ENCODE measurements around the gene LYPD6B.

LYPD6B gene

DNA sequence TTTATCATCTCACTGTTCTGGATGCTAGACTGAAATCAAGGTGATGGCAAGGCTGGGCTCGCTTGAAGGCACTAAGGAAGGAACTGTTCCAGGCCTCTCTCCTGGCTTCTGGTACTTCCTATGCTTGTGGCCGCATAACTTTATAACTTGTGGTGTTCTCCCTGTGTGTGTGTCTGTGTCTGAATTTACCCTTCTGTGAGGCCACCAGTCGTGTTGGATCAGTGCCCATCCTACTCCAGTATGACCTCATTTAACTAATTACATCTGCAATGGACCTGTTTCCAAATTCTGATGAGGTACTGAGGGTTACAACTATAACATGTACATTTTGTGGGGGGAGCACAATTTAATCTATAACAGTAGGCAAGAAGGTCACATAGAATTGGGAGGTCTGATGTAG, 41.6 kb downstream of the LYPD6B start:
- Histone ChIP-seq H3K27ac (ENCODE audit: low read depth, low read length, poor library complexity, severe bottlenecking) (no peak overlapping the region), H3K79me2 (ENCODE audit: insufficient read depth, low read length) (no peaks in the 10 kb centered on the region), H4K20me1 (ENCODE audit: insufficient read depth, low read length) (no peaks in the 10 kb centered on the region), H3K27me3 (ENCODE audit: insufficient read depth, low read length) (no peaks in the 10 kb centered on the region), H3K4me1 (ENCODE audit: insufficient read depth, low read length, severe bottlenecking) (no peaks in the 10 kb centered on the region), H3K4me2 (ENCODE audit: low read length) (no peak overlapping the region), H3F3A (ENCODE audit: insufficient read depth, low read length) (no peaks in the 10 kb centered on the region), H3K4me3 (ENCODE audit: low read depth, low read length, poor library complexity, severe bottlenecking) (no peak overlapping the region), H3K36me3 (ENCODE audit: insufficient read depth, low read length) (no peaks in the 10 kb centered on the region), H3K9me2 (ENCODE audit: low read depth, low read length) (no peaks in the 10 kb centered on the region), H3K9me3 (ENCODE audit: low read length) (no peaks in the 10 kb centered on the region), H3K9ac (ENCODE audit: low read length) (no peak overlapping the region), H2AFZ (ENCODE audit: low read length) (no peak overlapping the region)
- TF ChIP-seq CTCF (IDR thresholded peaks at IDR 0.05; ENCODE audit: low read length): no peak
- TF ChIP-seq EZH2 (IDR thresholded peaks at IDR 0.05; ENCODE audit: borderline replicate concordance, low read length): no peak

- no peaks in the 10 kb centered on the region for H3K27me3 ChIP-seq (ENCODE audit: insufficient read depth, low read length)
- H3F3A ChIP-seq (ENCODE audit: insufficient read depth, low read length): no peaks in the 10 kb centered on the region
- H3K9ac ChIP-seq (ENCODE audit: low read length): no peak overlapping the region
- H4K20me1 ChIP-seq (ENCODE audit: insufficient read depth, low read length): no peaks in the 10 kb centered on the region
- no peaks in the 10 kb centered on the region for H3K36me3 ChIP-seq (ENCODE audit: insufficient read depth, low read length)
- H3K4me2 ChIP-seq (ENCODE audit: low read length): no peak overlapping the region
- H3K4me1 ChIP-seq (ENCODE audit: insufficient read depth, low read length, severe bottlenecking): no peaks in the 10 kb centered on the region
- no peak overlapping the region for H3K4me3 ChIP-seq (ENCODE audit: low read depth, low read length, poor library complexity, severe bottlenecking)
- no peak overlapping the region for H2AFZ ChIP-seq (ENCODE audit: low read length)
- no peaks in the 10 kb centered on the region for H3K79me2 ChIP-seq (ENCODE audit: insufficient read depth, low read length)
- H3K27ac ChIP-seq (ENCODE audit: low read depth, low read length, poor library complexity, severe bottlenecking): no peak overlapping the region
- no peaks in the 10 kb centered on the region for H3K9me3 ChIP-seq (ENCODE audit: low read length)
- TF ChIP-seq EZH2 (IDR thresholded peaks at IDR 0.05; ENCODE audit: borderline replicate concordance, low read length): no peak
- no peak for TF ChIP-seq CTCF (IDR thresholded peaks at IDR 0.05; ENCODE audit: low read length)
- H3K9me2 ChIP-seq (ENCODE audit: low read depth, low read length): no peaks in the 10 kb centered on the region
Observed at GRCh38 chr2:149080971-149081370, 42.5 kb downstream of the LYPD6B start.

DNA sequence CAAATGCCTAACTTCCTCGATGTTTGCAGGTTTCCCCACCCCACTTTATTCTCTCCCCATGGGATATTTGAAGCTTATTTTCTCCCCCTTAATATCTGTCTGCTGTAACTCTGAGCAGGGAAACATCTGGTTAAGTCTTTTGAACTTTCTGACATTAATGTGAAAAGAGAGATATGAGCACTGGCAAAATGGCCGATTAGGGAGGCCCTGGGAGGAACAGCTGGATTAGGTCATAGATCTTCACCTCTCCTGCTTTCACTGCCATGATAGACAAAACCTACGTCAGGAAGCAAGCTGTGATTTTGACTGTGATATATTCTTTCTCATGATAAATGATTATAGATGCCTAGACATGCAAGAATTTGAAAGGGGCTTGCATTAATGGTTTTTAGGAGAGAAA, 43.6 kb downstream of the LYPD6B start:
- no peaks in the 10 kb centered on the region for H3F3A ChIP-seq (ENCODE audit: insufficient read depth, low read length)
- H3K36me3 ChIP-seq (ENCODE audit: insufficient read depth, low read length): no peaks in the 10 kb centered on the region
- H3K9me2 ChIP-seq (ENCODE audit: low read depth, low read length): no peaks in the 10 kb centered on the region
- H3K9ac ChIP-seq (ENCODE audit: low read length): no peak overlapping the region
- no peak overlapping the region for H3K4me3 ChIP-seq (ENCODE audit: low read depth, low read length, poor library complexity, severe bottlenecking)
- H3K4me2 ChIP-seq (ENCODE audit: low read length): no peak overlapping the region
- H3K9me3 ChIP-seq (ENCODE audit: low read length): no peaks in the 10 kb centered on the region
- H3K79me2 ChIP-seq (ENCODE audit: insufficient read depth, low read length): no peaks in the 10 kb centered on the region
- H3K27ac ChIP-seq (ENCODE audit: low read depth, low read length, poor library complexity, severe bottlenecking): no peak overlapping the region
- H3K27me3 ChIP-seq (ENCODE audit: insufficient read depth, low read length): no peaks in the 10 kb centered on the region
- H3K4me1 ChIP-seq (ENCODE audit: insufficient read depth, low read length, severe bottlenecking): no peaks in the 10 kb centered on the region
- TF ChIP-seq CTCF (IDR thresholded peaks at IDR 0.05; ENCODE audit: low read length) (no peak), EZH2 (IDR thresholded peaks at IDR 0.05; ENCODE audit: borderline replicate concordance, low read length) (no peak)
- no peak overlapping the region for H2AFZ ChIP-seq (ENCODE audit: low read length)
- H4K20me1 ChIP-seq (ENCODE audit: insufficient read depth, low read length): no peaks in the 10 kb centered on the region

Data from OCI-LY1 (cell line).